Stimulated activated CD4-positive, alpha-beta T cell treated with anti-CD3 and anti-CD28 coated beads, Interleukin-2, amount 100 ng/mL, for 48 hours (primary cell): Measurements from ENCODE around the gene WDR64.
"Not testable (repeated sequence)": the region's sequence is repeated elsewhere in the genome, so short reads cannot be mapped to it uniquely, and the experiment has no call there.

ENCODE experiments used
- DNase-seq, 2 donors: peaks; one replicate each; pipeline ENCODE4 v3.0.0-alpha.2; 2020

WDR64 gene

DNA sequence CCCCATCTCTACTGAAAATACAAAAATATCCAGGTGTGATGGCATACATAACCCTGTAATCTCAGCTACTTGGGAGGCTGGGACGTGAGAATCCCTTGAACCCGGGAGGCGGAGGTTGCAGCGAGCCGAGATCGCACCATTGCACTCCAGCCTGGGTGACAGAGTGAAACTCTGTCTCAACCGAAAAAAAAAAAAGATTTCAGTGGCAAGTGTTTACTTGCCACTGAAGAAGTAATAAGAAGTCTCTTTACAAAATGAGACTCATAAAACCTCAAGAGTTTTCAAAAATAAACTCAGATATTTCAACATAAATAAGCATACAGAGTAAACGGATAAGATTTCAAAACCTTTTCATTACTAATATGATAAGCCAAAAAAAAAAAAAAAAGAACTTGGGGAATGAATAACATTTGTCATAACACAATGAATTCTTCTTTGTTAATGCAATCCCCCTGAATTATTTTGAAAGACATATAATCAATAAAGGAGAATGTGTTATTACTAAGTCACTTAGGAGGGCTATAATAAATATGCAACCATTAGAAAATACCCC lies 161.8 kb downstream of the WDR64 start:
- DNase-seq, result no peak

DNA sequence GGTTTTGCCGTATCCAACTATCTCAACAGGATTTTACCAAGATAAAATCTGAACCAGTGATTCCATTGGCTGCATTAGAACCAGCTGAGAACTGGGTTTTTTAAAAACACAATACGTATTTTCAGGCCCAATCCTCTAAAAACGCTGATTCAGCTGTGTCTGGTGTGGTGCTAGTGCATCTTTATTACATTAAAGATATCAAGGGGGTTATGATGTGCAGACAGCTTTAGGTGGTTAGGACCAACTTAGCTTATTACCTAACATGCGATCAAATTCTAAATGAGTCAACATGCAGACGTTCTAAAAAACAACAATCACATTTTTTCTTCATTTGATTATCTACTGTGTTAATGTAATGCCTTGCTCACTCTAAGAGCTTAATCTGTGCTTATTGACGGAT lies 163.9 kb downstream of the WDR64 start:
- no peak for DNase-seq

GRCh38 chr1:241817331-241817792 lies 165.3 kb downstream of the WDR64 start:
- no peak for DNase-seq

DNA sequence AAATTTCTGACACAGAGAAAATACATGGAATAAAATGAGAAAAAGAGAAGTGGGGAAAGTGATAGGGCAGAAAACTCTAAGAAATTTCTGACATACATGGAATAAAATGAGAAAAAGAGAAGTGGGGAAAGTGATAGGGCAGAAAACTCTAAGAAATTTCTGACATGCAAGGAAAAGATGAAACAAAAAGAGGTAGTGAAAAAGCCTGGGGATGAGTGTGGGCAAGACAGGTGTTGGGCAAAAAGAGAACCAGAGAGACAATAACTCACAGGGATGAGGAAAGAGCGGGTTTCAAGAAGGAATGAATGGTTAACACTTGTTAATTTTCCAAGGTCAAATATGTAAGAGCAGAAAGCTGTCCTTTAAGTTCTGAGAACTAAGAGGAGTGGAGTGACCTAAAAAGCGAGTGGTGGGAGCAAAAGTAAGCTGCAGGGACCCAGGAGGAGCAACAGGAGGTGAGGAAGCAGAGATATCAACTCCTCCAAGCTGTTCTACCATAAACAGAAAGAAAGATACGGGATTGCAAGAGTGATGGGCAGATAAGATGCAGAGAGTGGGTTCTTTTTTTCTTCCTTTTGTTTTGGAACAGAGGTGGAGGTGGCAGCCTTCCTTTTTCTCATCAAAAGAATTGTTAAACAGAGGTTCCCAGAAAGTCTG lies 166.0 kb downstream of the WDR64 start:
- DNase-seq, result no peak

GRCh38 chr1:241819340-241819866 lies 167.3 kb downstream of the WDR64 start:
- no peak for DNase-seq

DNA sequence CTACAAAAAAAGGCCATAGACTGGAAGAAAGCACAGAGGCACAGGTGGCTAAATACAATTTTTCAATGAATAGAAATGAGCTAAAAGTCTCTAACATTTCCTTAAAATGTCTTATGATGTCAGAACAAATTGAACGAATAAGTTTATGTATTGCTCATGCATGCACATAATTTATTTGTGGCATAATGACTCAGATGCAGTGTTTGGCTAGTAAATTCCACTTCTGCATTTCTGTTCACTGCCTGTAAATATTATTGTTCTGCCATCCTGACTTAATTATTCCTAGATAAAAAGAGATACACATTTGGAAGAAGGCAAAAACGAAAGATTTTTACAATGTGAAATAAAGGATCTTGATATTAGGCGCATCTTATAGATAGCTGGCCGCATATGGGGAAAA lies 169.3 kb downstream of the WDR64 start:
- no peak for DNase-seq

- DNase-seq, result no peak
Measured at GRCh38 chr1:241822846-241823245, 170.8 kb downstream of the WDR64 start.

DNA sequence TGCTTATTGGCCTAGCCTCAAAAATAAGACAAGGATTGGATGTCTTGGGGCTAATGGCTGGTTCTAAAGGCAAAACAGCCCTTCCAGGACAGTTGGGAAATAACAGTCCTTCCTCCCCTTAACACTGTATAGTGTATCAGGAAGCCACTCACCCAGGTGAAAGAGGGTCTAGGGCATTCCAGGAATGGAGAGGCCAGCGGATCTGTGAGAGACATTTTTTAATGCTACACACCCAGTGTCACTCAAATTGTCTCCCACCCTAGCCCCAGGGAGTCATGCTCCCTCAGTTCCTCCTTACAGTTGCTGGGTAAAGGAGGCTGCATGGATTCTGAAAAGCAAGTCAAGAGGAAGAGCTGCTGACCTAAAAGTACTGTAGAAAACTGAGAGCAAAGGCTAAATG lies 171.8 kb downstream of the WDR64 start:
- DNase-seq, result no peak

DNA sequence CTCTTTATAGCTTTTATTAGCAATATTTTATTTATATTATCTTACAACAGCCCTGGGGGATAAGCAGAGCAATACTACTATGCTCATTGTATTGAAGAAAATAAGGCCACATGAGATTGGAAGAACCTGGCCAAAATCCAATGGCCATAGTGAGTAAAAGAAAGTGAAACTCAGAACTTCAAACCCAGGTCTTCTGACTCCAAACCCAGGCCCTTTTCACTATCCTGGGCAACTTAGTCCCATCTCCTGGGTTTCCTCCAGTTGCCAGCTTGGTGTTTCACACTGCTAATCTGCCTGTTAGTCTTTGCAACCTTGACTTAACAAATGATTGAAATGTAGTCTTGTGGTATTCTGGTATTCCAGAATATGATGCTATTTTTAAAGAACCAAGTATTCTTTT lies 173.5 kb downstream of the WDR64 start:
- no peak for DNase-seq

DNA sequence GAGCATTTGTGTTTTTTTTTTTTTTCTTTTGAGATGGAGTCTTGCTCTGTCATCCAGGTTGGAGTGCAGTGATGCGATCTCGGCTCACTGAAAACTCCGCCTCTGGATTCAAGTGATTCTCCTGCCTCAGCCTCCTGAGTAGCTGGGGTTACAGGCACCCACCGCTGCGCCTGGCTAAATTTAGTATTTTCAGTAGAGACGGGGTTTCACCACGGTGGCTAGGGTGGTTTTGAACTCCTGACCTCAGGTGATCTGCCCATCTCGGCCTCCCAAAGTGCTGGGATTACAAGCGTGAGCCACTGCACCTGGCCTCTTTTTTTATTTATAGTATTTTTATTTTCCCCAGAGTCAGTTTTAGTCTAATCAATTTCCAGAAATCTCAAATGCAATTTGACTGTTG lies 174.5 kb downstream of the WDR64 start:
- not testable (repeated sequence) for DNase-seq

- DNase-seq, result no peak
Measured at GRCh38 chr1:241827264-241827663, 175.2 kb downstream of the WDR64 start.

- no peak for DNase-seq
Measured at GRCh38 chr1:241828463-241829021, 176.5 kb downstream of the WDR64 start.

DNA sequence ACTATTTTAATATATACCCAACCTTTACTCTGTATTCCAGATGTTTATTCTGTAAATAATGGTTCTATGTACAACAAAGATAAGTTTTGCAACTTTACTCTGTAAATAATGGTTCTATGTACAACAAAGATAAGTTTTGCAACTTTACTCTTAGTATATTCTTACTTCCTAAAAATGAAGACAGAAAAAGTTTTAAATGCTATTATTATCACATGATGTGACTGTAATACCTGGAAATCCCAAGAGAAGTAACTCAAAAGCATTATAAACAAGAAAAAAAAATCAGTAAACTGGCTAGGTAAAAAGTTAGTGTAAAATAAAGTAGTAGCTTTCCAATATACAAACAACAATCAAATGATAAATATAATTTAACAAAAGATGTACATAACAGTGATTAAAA lies 177.4 kb downstream of the WDR64 start:
- no peak for DNase-seq

GRCh38 chr1:241834733-241835377 lies 182.8 kb downstream of the WDR64 start:
- no peak for DNase-seq

GRCh38 chr1:241836941-241837340 lies 184.9 kb downstream of the WDR64 start:
- DNase-seq, result no peak

DNA sequence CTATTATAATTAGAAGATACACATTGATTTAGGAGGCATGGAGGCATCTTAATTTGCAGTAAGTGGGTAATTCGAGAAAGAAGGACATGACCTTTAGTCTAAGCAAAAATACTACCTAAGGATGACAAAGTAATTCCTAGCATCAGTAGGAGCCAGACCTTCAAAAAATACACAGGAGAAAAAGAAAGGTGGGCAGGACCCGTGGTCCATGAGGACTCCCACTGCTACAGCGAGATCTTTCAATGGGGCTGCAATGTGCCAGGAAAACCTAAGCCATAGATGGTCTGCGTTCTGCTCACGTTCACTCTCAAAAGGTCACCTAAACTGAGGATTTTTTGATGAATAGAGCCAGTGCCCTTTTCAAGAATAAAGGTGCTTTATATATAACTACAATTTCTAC lies 185.3 kb downstream of the WDR64 start:
- DNase-seq, result no peak

GRCh38 chr1:241837901-241838300 lies 185.8 kb downstream of the WDR64 start:
- DNase-seq, result no peak

DNA sequence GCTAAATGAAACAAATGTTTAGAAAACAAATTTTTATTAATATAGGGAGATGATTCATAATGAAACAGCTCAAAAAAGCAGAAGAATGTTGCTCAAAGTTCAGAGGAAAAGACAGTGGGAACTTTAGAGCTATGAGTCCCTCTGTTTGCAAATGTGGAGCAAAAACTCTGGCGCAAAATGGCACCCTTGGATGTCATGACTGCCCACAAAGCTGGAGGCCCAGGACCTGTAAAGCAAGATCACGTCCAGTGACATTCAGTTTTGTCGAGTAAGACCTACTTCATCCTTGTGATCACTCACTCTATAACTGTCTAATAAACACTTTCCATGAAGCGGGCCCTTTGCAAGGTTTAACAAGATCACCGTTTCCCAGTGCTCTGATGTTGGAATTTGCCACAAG lies 186.8 kb downstream of the WDR64 start:
- no peak for DNase-seq

DNA sequence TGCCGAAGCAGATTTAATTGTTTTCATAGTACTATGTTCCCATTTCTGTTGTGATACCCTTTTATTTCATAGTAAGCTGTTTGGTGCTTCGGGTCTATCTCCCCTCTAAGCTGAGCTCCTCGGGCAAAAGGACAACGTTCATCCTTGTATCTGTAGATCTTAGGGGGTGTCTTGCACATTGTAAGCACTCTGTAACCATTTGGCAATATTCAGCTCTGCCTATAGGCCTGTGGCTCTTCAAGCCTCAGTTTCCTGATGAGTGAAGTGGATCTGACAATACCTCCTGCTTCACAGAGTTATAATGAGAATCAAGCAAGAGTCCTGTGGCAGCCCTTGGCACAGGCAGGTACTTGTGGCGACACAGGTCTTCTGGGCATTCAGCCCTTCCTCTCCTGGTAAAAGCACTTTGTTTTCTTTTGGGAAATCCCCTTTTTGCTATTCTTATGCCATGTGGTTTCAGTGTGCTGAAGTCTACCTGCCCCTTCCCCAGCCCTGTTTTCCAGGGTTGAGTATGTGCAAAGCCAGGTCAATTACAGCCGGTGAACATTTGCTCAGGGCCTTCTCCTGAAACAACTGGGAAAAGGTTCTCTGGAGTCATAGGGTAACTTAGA lies 187.4 kb downstream of the WDR64 start:
- DNase-seq, result no peak

GRCh38 chr1:241840164-241840563 lies 188.1 kb downstream of the WDR64 start:
- DNase-seq, result no peak

GRCh38 chr1:241841691-241842090 lies 189.6 kb downstream of the WDR64 start:
- DNase-seq, result no peak

DNA sequence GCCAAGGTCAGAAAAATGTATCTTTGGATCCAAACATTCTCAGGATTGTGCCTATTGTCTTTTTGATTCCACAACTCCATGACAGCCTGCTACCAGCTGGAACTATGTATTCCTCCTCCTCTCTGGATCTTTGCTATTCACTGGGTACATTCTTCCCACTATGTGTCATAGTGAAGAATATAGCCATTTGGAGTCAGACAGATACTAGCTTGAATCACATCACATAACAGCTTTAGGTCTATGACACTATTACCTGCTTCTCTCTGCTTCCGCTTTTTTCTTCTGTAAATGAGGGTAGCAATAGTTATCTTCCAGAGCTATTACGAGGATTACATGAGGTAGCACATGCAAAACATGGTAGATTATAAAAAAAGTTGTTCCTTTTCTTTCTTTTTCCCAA lies 190.5 kb downstream of the WDR64 start:
- DNase-seq, result no peak

DNA sequence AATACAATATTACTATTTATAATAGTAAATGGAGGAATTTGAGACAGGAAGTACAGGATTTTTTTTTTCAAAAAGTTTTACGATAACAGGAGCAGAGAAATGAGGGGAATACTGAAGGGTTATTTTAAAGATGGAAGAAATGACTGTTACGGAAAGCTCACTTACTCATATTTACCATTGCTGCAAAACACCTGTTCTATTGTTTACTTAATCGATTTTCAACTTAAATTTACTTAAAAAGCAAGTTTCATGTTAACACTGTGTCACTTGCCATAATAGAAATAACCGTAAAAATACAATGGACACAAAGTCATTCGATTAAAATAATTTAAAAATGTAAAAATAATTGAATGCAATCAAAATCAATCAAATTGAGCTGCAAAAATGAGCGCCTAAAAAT lies 192.5 kb downstream of the WDR64 start:
- DNase-seq, result no peak

- DNase-seq, result no peak
Measured at GRCh38 chr1:241846375-241846774, 194.3 kb downstream of the WDR64 start.
